ENCODE results near the gene VAV2. TPM values are rescaled to one million over a fixed set of nuclear protein-coding genes. Genes with fewer than 3 reads are reported as not detected.

Gene VAV2
- total RNA-seq, 1 experiment from 2014 or later, result 24.7 TPM

- no TSS peak for BruUV-seq (replicated peaks)
- no peaks in the 10 kb centered on the region for H3K27me3 ChIP-seq (ENCODE audit: control insufficient read depth, insufficient read depth, low read length)
- no peaks in the 10 kb centered on the region for H3K4me1 ChIP-seq (ENCODE audit: control insufficient read depth, insufficient read depth, low read length)
- no peaks in the 10 kb centered on the region for H3K9me3 ChIP-seq (ENCODE audit: control insufficient read depth, insufficient read depth, low read depth, low read length)
- in situ Hi-C loops (cut with HindIII; ENCODE audit: low pct_unique_long_range_greater_than_20kb, low sequenced_read_pairs), result no loop called here
- ATAC-seq (no peak), DNase-seq (ENCODE audit: low read depth, low spot score) (no peak)
- no peak overlapping the region for H3K27ac ChIP-seq (ENCODE audit: low read length)
- POLR2A ChIA-PET, result no interaction called here
- intact Hi-C loops (cut with micrococcal nuclease; ENCODE audit: unreplicated experiment), result no loop called here
- H3K36me3 ChIP-seq (ENCODE audit: control insufficient read depth, insufficient read depth, low read length), result no peaks in the 10 kb centered on the region
- TF ChIP-seq CTCF (IDR thresholded peaks at IDR 0.05) (no peak), POLR2AphosphoS5 (IDR thresholded peaks at IDR 0.05; ENCODE audit: low read depth, low read length) (no peak), TCF7L2 (IDR thresholded peaks at IDR 0.05; ENCODE audit: low read depth, low read length) (no peak)
- CTCF ChIA-PET, result interaction anchor here (0.6 kb wide), 1 partner anchor 223 kb away, joined by 3 read pairs; no protein-coding TSS in a partner anchor
- no peak overlapping the region for H3K4me3 ChIP-seq (ENCODE audit: low read depth in 2 of 2, low read length in 2 of 2)
Observed at GRCh38 chr9:133770076-133770777, 221.9 kb downstream of the VAV2 start.

GRCh38 chr9:133769511-133770075, 222.5 kb downstream of the VAV2 start:
- ChIA-PET CTCF (interaction anchor here (0.6 kb wide), 1 partner anchor 224 kb away, joined by 3 read pairs; no protein-coding TSS in a partner anchor), POLR2A (no interaction called here)
- Histone ChIP-seq H3K4me1 (ENCODE audit: control insufficient read depth, insufficient read depth, low read length) (no peaks in the 10 kb centered on the region), H3K27ac (ENCODE audit: low read length) (no peak overlapping the region), H3K36me3 (ENCODE audit: control insufficient read depth, insufficient read depth, low read length) (no peaks in the 10 kb centered on the region), H3K27me3 (ENCODE audit: control insufficient read depth, insufficient read depth, low read length) (no peaks in the 10 kb centered on the region), H3K4me3 (ENCODE audit: low read depth in 2 of 2, low read length in 2 of 2) (no peak overlapping the region), H3K9me3 (ENCODE audit: control insufficient read depth, insufficient read depth, low read depth, low read length) (no peaks in the 10 kb centered on the region)
- no peak for TF ChIP-seq REST (IDR thresholded peaks at IDR 0.05; ENCODE audit: insufficient read depth in 1 of 2, low read depth in 2 of 2, low read length in 1 of 2)
- TF ChIP-seq POLR2AphosphoS5 (IDR thresholded peaks at IDR 0.05; ENCODE audit: low read depth, low read length), result no peak
- no peak for TF ChIP-seq SIN3A (IDR thresholded peaks at IDR 0.05; ENCODE audit: borderline replicate concordance, insufficient read depth, low read depth, low read length)
- TF ChIP-seq CTCF (IDR thresholded peaks at IDR 0.05), result no peak
- TF ChIP-seq TCF7L2 (IDR thresholded peaks at IDR 0.05; ENCODE audit: low read depth, low read length), result no peak
- DNase-seq (ENCODE audit: low read depth, low spot score) (no peak), ATAC-seq (no peak)
- in situ Hi-C loops (cut with HindIII; ENCODE audit: low pct_unique_long_range_greater_than_20kb, low sequenced_read_pairs) (no loop called here), intact Hi-C loops (cut with micrococcal nuclease; ENCODE audit: unreplicated experiment) (no loop called here)
- no TSS peak for BruUV-seq (replicated peaks)
